NCI-H1417 (cell line): ENCODE data around the gene LRRC8B.
A peak's percentile ranks its signal among the peaks of the same experiment; 100 is the strongest.

ENCODE experiments used
- DNase-seq, 3 experiments: peaks; one replicate each; lab custom pipeline; 2025; lab: John Stamatoyannopoulos, UW

The LRRC8B gene

GRCh38 chr1:89547563-89548116 is 23.0 kb downstream of the LRRC8B start:
- peak in 2 of 3 experiments; percentile 45 to 74 for DNase-seq

DNA sequence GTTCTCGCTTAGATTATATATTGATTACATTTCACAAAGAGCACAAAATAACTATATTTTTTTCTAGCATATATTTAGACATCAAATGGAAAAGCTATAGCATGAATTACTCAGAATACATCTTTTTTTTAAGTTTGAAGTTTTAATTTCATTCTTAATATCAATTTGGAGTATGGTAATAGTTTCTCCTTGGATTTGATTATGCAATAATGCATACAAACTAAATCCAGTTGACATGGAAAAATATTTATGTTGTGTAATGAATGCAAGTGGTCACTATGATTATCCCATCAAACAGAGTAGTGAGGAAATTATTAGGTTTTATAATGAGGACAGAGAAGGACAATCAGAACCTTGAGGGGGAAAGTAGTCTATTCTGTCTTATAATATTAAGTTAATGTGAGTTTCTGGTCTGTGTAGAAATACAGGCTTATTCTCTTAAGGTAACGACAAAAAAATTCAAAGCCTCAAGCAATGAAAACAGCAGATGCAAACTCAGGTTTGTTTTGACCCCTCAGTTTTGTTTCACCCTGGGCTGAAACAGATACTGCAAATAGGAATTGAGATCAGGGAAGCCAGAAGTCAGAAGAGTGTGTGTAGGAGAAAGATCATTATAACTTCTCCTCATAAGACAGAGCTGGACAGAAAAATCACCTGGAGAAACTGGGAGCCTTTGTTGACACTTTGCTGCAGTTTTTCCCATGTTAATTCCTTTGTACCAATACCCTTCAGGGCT is 23.7 kb downstream of the LRRC8B start:
- DNase-seq: no peak

GRCh38 chr1:89550995-89551394 is 26.4 kb downstream of the LRRC8B start:
- no peak for DNase-seq

DNA sequence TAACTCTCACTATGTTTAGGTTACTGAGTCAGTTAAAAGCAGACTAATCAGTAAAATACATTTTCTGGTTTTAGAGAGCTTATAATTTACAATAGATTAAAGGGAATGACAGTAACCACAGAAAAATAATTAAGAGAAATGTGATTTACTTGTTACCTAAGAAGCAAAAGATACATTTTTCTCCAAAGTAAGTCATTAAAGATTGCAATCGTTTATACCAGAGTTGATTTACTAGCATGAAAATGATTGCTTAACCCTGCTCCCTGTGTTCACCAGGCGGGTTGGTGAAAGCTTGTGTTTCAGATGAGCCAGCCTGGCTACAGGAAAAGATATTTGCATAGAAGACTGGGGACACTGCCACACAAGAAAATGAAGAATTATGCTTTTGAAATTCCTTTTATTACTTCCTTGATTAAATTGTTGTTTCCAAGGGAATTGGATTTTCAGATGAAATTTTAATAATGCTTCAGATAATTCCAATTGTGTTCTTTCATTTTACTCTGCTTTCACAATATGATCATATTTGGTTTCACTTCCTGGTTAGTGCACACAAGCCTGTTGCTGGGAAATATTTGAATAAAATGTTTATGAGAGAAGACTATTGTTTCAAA is 27.9 kb downstream of the LRRC8B start:
- DNase-seq: peak; percentile 21 to 82 (median 25)

GRCh38 chr1:89553157-89553556 is 28.5 kb downstream of the LRRC8B start:
- peak in 2 of 3 experiments; percentile 58 to 91 for DNase-seq

DNA sequence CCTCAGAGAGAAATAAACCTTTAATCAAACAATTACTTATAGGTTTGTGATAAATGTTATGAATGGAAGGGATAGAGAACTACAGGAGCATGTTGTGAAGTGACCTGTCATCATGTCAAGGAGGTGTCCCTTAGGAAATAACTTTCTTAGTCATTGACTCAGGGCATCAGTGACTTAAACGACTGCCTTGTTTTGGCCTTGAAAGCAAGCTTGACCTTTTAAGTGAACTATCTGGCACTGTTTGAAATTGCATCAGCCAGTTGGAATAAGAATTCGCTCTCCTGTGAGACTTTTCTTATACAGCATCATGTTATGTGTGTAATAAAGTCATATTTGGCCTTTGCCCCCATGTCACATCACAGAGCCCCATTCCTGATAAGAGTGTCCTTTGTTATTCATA is 30.9 kb downstream of the LRRC8B start:
- no peak for DNase-seq

DNA sequence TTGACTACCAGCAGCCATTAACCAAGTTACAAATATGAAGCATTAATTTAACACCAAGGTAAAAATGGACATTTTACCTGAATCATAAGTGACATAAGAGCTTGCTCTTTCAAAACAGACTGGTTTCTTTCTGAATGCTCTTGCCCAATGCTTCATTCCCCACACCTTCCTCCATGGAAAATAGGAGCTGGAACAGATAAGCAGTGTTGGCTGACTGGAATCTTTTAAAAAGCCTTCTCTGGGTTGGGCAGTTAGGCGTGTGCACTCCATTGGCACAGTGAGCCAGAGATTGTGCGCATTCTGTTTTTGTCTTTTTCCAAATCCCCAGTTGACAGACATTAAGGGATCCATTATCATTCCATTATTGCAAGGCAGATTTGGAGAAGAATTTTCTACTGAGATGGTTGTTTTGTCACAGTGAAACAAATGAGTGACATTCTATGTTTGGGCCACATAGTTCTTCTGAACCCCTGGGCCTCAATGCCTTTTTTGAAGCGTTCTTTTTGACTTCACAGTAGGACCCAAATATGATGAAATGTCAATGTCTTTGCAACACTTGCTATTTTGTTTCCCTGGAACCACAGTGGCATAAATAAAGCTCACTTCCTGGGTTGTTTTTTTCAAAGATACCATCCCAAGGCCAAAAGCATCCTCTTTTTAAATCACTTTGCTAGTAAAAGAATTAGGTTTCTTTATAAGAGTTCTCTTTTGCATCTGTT is 32.3 kb downstream of the LRRC8B start:
- DNase-seq: no peak

- no peak for DNase-seq
Measured at GRCh38 chr1:89557445-89557825, 32.8 kb downstream of the LRRC8B start.

- DNase-seq: no peak
Measured at GRCh38 chr1:89557956-89558355, 33.3 kb downstream of the LRRC8B start.

GRCh38 chr1:89563957-89564604 is 39.5 kb downstream of the LRRC8B start:
- DNase-seq: peak in 2 of 3 experiments; percentile 6 to 45

DNA sequence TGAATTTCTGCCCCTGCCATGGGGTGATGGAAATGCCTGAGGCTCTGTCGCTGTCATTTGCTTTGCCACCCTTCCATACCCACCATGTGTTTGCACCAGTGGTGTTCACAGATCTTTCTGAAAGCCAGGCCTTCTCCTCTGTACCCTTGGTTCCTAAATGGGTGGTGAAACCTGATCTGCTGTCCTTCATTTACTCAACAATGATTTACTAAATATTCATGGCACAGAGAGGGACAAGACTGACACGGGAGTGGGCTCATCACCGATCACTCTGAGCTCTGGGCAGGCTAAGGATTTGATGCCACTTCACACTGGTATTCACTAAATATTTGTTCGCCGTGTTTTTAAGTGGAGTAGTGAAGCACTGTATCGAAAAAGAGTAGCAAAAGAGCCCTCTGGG is 40.9 kb downstream of the LRRC8B start:
- no peak for DNase-seq

DNA sequence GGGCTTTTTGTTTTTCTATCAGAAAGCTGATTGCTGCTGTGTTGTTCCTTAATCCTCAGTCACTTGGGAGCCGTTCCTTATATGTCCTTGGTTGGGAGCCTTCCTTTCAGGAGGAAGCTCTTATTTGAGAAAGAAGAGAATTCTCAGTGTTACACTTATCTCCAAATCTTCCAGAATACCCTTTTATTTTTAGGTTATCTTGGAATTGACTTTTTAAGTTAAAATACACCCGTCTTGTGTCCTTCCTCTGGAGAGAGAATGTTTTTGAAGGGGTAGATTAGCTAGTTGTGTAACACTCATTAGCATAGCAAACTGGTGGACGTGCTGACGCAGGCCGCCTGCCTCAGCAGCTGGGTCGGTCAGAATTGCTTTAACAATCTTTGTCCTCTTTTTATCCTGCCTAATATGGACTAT is 42.1 kb downstream of the LRRC8B start:
- peak in 2 of 3 experiments; percentile 14 to 53 for DNase-seq

GRCh38 chr1:89567797-89568196 is 43.2 kb downstream of the LRRC8B start:
- no peak for DNase-seq

DNA sequence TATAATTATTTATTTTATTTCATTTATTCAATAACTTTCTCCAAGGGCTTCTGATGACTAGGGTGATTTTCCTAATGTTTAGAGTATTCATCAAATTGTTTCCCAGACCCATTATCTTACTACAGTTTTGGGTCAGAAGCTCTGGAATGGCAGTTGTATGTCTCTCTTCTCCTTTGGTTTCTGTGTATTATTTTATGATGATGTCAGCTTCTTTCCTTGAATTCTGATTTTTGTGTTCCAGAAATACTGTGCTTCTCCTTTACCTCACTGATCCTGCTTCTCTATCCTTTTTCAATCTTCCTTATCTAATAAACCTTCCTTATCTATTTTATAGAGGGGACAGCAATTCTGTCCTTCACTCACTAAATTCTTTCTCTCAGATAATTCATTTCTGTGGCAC is 48.8 kb downstream of the LRRC8B start:
- no peak for DNase-seq

- DNase-seq: no peak
Measured at GRCh38 chr1:89574621-89575020, 50.0 kb downstream of the LRRC8B start.

- no peak for DNase-seq
Measured at GRCh38 chr1:89575207-89575606, 50.6 kb downstream of the LRRC8B start.

GRCh38 chr1:89576013-89576412 is 51.4 kb downstream of the LRRC8B start:
- DNase-seq: no peak

DNA sequence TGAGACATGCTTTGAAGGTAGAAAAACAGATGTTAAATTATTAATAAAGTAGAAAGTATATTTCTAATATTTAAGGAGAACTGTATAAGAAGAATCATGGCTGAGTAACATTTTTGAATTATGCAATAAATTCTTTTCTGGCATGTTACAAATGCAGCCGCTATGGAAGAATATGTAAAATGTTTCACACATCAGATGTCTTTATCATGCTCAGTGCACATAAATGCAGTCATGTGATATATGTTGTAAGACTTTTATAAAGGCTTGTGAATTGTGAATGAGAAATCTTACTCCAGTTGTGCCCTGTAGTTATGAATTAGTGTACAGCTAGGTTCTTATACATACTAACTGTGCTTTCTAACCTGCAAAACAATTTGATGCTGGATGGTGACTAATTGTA is 53.5 kb downstream of the LRRC8B start:
- no peak for DNase-seq

DNA sequence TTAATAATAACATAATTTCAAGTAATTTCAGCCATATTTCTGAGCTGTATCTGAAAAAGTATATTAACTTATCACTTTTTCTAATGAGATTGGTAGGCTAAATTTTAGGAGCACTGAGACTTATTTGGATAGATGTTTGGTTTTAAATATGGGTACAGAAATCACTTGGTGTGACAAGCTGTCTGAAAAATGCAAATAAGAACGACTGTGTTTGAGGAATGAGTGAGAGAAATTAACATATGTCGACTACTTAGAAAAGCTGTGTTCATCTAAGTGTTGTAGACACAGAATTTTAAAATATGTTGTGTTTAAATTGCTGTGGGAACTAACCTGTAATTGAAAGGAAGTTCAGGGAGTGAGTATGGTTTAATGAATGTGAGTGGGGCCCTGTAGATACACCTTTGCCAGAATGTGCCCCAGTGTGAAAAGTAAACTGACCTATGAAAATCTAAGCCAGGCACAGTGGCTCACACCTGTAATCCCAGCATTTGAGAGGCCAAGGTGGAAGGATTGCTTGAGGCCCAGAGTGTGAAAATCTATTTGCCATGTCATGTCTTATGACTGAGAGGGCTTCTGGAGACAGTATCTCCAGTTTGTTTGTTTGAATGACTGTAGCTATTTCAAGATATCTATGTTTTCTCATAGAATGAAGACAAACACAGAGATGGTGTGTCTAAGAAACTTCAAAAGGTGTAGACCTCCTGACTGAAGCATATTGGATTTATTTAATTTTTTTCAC is 54.5 kb downstream of the LRRC8B start:
- DNase-seq: no peak

DNA sequence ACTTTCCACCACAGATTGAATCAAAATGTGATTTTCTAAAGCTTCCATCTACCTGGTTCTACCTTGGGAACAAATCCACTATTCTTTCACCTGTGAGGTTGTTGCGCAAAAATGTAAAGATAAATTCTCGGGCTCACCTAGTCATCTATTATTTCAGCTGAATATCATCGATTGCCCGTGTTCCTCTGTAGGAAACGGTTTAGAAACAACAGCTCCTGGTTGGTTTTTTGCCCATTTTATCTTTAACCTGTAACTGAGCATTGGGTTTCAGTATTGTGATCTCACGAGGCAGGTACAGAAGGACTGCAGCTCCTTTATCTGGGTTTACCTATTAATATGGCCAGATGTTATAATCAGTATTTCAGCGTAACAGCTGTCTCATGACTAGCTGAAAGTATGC is 55.4 kb downstream of the LRRC8B start:
- DNase-seq: no peak

DNA sequence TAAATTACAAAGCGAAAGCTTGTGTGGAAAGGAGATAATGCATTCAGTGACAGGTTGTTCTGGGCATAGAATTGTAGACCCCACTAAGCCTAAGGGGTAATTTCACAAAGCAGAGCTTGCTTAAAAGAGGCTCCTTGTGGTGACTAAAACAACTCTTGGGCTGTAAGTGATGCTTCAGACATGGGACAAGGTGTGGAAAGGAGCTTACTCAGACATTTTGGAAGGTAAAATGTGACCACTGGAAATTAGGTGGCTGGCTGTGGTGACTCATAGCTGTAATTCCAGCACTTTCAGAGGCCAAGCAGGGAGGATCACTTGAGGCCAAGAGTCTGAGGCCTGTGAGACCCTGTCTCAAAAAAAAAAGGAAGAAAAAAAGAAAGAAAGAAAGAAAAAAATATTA is 57.2 kb downstream of the LRRC8B start:
- DNase-seq: no peak

DNA sequence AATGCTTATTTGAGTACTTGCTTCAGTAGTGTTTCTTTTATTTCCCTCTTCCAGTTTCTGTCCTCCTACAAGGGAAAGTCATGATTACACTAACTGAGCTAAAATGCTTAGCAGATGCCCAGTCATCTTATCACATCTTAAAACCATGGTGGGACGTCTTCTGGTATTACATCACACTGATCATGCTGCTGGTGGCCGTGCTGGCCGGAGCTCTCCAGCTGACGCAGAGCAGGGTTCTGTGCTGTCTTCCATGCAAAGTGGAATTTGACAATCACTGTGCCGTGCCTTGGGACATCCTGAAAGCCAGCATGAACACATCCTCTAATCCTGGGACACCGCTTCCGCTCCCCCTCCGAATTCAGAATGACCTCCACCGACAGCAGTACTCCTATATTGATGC is 57.9 kb downstream of the LRRC8B start:
- no peak for DNase-seq
